LNCaP clone FGC (cell line): ENCODE data around the gene INTU.
A peak's percentile ranks its signal among the peaks of the same experiment; 100 is the strongest.
"Not testable (repeated sequence)": the region's sequence is repeated elsewhere in the genome, so short reads cannot be mapped to it uniquely, and the experiment has no call there.

Experiments used
- DNase-seq: peaks from one replicate; pipeline ENCODE4 v3.0.0-alpha.2; 2011; ENCODE audit warnings: low read depth
- H3K4me3 ChIP-seq: 2 replicates; pipeline ENCODE4 v1.5.1; 2011; ENCODE audit warnings: mild to moderate bottlenecking, low read depth, low read length, control low read depth
- CTCF ChIP-seq: IDR thresholded peaks from 2 replicates; pipeline ENCODE4 v1.5.1; 2012; ENCODE audit warnings: mild to moderate bottlenecking; ENCODE audit not compliant: control insufficient read depth, insufficient read depth; ENCODE audit errors: extremely low read depth

Gene INTU

GRCh38 chr4:127632420-127633403 lies at the start of gene INTU:
Gene INTU, plus strand, starts transcription at chr4:127632957. Its CDS starts 78 bp downstream, at chr4:127633035.
- peak; percentile 90 for DNase-seq
- no peak for TF ChIP-seq CTCF
- peak within 1 kb of the TSS; percentile 94 for H3K4me3 ChIP-seq

DNA sequence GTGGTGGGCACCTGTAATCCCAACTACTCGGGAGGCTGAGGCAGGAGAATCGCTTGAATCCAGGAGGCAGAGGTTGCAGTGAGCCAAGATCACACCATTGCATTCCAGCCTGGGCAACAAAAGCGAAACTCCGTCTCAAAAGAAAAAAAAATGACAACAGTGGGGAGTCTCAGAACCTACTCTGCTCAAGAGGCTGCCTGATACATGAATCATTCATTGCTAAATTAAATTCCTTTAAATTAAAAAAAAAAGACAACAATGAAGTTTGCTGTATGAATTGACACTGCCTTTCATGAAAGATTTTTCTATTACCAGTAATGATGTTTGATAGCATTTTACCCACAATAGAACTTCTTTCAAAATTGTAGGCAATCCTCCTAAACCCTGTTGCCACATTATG lies 46.3 kb upstream of the INTU start:
- DNase-seq, H3K4me3 ChIP-seq: not testable (repeated sequence)

- peak; percentile 28 for DNase-seq
- TF ChIP-seq CTCF: peak; percentile 81
- H3K4me3 ChIP-seq: no peak overlapping the region
Observed at GRCh38 chr4:127586922-127587571, 45.7 kb upstream of the INTU start.

DNA sequence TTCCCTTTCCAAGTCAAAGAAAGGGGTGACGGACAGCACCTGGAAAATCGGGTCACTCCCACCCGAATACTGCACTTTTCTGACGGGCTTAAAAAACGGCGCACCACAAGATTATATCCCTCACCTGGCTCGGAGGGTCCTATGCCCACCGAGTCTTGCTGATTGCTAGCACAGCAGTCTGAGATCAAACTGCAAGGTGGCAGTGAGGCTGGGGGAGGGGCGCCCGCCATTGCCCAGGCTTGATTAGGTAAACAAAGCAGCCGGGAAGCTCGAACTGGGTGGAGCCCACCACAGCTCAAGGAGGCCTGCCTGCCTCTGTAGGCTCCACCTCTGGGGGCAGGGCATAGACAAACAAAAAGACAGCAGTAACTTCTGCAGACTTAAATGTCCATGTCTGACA lies 43.6 kb upstream of the INTU start:
- DNase-seq, H3K4me3 ChIP-seq: not testable (repeated sequence)

- no peak for TF ChIP-seq CTCF
- no peak for DNase-seq
- no peak overlapping the region for H3K4me3 ChIP-seq
Observed at GRCh38 chr4:127598656-127599055, 34.1 kb upstream of the INTU start.

- peak; percentile 2 for DNase-seq
- TF ChIP-seq CTCF: peak; percentile 41; the same call in 1 of the 2 replicates
- H3K4me3 ChIP-seq: no peak overlapping the region
Observed at GRCh38 chr4:127601029-127601428, 31.7 kb upstream of the INTU start.

- no peak overlapping the region for H3K4me3 ChIP-seq
- peak; percentile 6 for DNase-seq
- peak; percentile 37 for TF ChIP-seq CTCF
Observed at GRCh38 chr4:127604949-127605709, 27.6 kb upstream of the INTU start.
